ENCODE data around the gene TRAF3IP1. TPM values are rescaled to one million over a fixed set of nuclear protein-coding genes. Genes with fewer than 3 reads are reported as not detected.

TRAF3IP1 gene
- total and polyA plus RNA-seq, 2 of the 13 experiments (the other 11 are each of a cell fraction or from before 2014, with no cell fraction given): 4.1 to 12.9 TPM

- TF ChIP-seq, protein P1, sequence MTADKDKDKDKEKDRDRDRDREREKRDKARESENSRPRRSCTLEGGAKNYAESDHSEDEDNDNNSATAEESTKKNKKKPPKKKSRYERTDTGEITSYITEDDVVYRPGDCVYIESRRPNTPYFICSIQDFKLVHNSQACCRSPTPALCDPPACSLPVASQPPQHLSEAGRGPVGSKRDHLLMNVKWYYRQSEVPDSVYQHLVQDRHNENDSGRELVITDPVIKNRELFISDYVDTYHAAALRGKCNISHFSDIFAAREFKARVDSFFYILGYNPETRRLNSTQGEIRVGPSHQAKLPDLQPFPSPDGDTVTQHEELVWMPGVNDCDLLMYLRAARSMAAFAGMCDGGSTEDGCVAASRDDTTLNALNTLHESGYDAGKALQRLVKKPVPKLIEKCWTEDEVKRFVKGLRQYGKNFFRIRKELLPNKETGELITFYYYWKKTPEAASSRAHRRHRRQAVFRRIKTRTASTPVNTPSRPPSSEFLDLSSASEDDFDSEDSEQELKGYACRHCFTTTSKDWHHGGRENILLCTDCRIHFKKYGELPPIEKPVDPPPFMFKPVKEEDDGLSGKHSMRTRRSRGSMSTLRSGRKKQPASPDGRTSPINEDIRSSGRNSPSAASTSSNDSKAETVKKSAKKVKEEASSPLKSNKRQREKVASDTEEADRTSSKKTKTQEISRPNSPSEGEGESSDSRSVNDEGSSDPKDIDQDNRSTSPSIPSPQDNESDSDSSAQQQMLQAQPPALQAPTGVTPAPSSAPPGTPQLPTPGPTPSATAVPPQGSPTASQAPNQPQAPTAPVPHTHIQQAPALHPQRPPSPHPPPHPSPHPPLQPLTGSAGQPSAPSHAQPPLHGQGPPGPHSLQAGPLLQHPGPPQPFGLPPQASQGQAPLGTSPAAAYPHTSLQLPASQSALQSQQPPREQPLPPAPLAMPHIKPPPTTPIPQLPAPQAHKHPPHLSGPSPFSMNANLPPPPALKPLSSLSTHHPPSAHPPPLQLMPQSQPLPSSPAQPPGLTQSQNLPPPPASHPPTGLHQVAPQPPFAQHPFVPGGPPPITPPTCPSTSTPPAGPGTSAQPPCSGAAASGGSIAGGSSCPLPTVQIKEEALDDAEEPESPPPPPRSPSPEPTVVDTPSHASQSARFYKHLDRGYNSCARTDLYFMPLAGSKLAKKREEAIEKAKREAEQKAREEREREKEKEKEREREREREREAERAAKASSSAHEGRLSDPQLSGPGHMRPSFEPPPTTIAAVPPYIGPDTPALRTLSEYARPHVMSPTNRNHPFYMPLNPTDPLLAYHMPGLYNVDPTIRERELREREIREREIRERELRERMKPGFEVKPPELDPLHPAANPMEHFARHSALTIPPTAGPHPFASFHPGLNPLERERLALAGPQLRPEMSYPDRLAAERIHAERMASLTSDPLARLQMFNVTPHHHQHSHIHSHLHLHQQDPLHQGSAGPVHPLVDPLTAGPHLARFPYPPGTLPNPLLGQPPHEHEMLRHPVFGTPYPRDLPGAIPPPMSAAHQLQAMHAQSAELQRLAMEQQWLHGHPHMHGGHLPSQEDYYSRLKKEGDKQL (CRISPR knock-in tag; IDR thresholded peaks at IDR 0.05; ENCODE audit: low read depth): no peak; the same call in 1 of the 2 replicates
- TF ChIP-seq, protein P2, sequence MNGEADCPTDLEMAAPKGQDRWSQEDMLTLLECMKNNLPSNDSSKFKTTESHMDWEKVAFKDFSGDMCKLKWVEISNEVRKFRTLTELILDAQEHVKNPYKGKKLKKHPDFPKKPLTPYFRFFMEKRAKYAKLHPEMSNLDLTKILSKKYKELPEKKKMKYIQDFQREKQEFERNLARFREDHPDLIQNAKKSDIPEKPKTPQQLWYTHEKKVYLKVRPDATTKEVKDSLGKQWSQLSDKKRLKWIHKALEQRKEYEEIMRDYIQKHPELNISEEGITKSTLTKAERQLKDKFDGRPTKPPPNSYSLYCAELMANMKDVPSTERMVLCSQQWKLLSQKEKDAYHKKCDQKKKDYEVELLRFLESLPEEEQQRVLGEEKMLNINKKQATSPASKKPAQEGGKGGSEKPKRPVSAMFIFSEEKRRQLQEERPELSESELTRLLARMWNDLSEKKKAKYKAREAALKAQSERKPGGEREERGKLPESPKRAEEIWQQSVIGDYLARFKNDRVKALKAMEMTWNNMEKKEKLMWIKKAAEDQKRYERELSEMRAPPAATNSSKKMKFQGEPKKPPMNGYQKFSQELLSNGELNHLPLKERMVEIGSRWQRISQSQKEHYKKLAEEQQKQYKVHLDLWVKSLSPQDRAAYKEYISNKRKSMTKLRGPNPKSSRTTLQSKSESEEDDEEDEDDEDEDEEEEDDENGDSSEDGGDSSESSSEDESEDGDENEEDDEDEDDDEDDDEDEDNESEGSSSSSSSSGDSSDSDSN (CRISPR knock-in tag; IDR thresholded peaks at IDR 0.05): peak; percentile 76
- TF ChIP-seq, protein P3, sequence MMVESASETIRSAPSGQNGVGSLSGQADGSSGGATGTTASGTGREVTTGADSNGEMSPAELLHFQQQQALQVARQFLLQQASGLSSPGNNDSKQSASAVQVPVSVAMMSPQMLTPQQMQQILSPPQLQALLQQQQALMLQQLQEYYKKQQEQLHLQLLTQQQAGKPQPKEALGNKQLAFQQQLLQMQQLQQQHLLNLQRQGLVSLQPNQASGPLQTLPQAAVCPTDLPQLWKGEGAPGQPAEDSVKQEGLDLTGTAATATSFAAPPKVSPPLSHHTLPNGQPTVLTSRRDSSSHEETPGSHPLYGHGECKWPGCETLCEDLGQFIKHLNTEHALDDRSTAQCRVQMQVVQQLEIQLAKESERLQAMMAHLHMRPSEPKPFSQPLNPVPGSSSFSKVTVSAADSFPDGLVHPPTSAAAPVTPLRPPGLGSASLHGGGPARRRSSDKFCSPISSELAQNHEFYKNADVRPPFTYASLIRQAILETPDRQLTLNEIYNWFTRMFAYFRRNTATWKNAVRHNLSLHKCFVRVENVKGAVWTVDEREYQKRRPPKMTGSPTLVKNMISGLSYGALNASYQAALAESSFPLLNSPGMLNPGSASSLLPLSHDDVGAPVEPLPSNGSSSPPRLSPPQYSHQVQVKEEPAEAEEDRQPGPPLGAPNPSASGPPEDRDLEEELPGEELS (CRISPR knock-in tag; IDR thresholded peaks at IDR 0.05): 0 out of 2 replicates have a peak, but pooled peaks have one; percentile 34
- peak; percentile 99 for TF ChIP-seq MXI1 (IDR thresholded peaks at IDR 0.05; ENCODE audit: borderline replicate concordance, low read depth, low read length)
- TF ChIP-seq ZBTB7A (CRISPR knock-in tag; IDR thresholded peaks at IDR 0.05): 0 out of 2 replicates have a peak, but pooled peaks have one; percentile 6
- TF ChIP-seq USF2 (IDR thresholded peaks at IDR 0.05; ENCODE audit: low read depth, low read length): no peak
- no peak for TF ChIP-seq USF2 (CRISPR knock-in tag; IDR thresholded peaks at IDR 0.05; ENCODE audit: borderline replicate concordance)
- no peak for TF ChIP-seq ZNF451 (CRISPR knock-in tag; IDR thresholded peaks at IDR 0.05)
- TF ChIP-seq PHF21A (CRISPR knock-in tag; IDR thresholded peaks at IDR 0.05): no peak; the same call in 1 of the 2 replicates
- peak; percentile 92 for TF ChIP-seq SP5 (CRISPR knock-in tag; IDR thresholded peaks at IDR 0.05; ENCODE audit: borderline replicate concordance, low read depth)
- TF ChIP-seq ZSCAN30 (CRISPR knock-in tag; IDR thresholded peaks at IDR 0.05): no peak
- TF ChIP-seq ZNF34 (CRISPR knock-in tag; IDR thresholded peaks at IDR 0.05; ENCODE audit: borderline replicate concordance): peak; percentile 59; the same call in 1 of the 2 replicates
- TF ChIP-seq ARHGAP35 (CRISPR knock-in tag; IDR thresholded peaks at IDR 0.05; ENCODE audit: borderline replicate concordance): peak; percentile 28; the same call in 1 of the 2 replicates
- peak; percentile 50; the same call in 1 of the 2 replicates for TF ChIP-seq E2F5 (CRISPR knock-in tag; conservative IDR thresholded peaks at IDR 0.05)
- TF ChIP-seq ZBTB7B (CRISPR knock-in tag; IDR thresholded peaks at IDR 0.05): peak; percentile 61
- TF ChIP-seq ZNF160 (CRISPR knock-in tag; IDR thresholded peaks at IDR 0.05): 0 out of 2 replicates have a peak, but pooled peaks have one; percentile 44
- TF ChIP-seq TOPORS (CRISPR knock-in tag; IDR thresholded peaks at IDR 0.05): peak; percentile 59; the same call in 1 of the 2 replicates
Measured at GRCh38 chr2:238320246-238320647, at the start of gene TRAF3IP1 (continued).
